ENCODE data around the gene POM121.
"Not testable (repeated sequence)": the region's sequence is repeated elsewhere in the genome, so short reads cannot be mapped to it uniquely, and the experiment has no call there.

Gene POM121

GRCh38 chr7:72995484-72995883, 70.6 kb downstream of the POM121 start:
- H3K4me3 ChIP-seq (ENCODE audit: insufficient read depth, low read depth, low read length); H3K36me3 ChIP-seq (ENCODE audit: control insufficient read depth, insufficient read depth, low read length); H3K4me1 ChIP-seq (ENCODE audit: control insufficient read depth, insufficient read depth, low read length); H3K9me3 ChIP-seq (ENCODE audit: control insufficient read depth, low read length); H3K27ac ChIP-seq (ENCODE audit: insufficient read depth, low read depth, low read length, poor library complexity, severe bottlenecking); H3K27me3 ChIP-seq (ENCODE audit: control insufficient read depth, insufficient read depth, low read length, poor library complexity, severe bottlenecking): not testable (repeated sequence)
- 92 to 100% methylated on average over 4 to 6 of the region's 8 CpGs for WGBS, 2 experiments

- not testable (repeated sequence) for H3K36me3 ChIP-seq (ENCODE audit: control insufficient read depth, insufficient read depth, low read length); H3K9me3 ChIP-seq (ENCODE audit: control insufficient read depth, low read length); H3K4me3 ChIP-seq (ENCODE audit: insufficient read depth, low read depth, low read length); H3K27me3 ChIP-seq (ENCODE audit: control insufficient read depth, insufficient read depth, low read length, poor library complexity, severe bottlenecking); H3K27ac ChIP-seq (ENCODE audit: insufficient read depth, low read depth, low read length, poor library complexity, severe bottlenecking); H3K4me1 ChIP-seq (ENCODE audit: control insufficient read depth, insufficient read depth, low read length)
- WGBS, 2 experiments = 88 to 100% methylated on average over 2 of the region's 8 CpGs
Observed at GRCh38 chr7:72997447-72997846, 72.6 kb downstream of the POM121 start.

GRCh38 chr7:72997887-72998468, 73.1 kb downstream of the POM121 start:
- not testable (repeated sequence) for H3K4me1 ChIP-seq (ENCODE audit: control insufficient read depth, insufficient read depth, low read length); H3K27ac ChIP-seq (ENCODE audit: insufficient read depth, low read depth, low read length, poor library complexity, severe bottlenecking)
- WGBS, 2 experiments = no CpG with 5 or more reads among the region's 11 CpGs

More at GRCh38 chr7:72997887-72998468, 73.1 kb downstream of the POM121 start:
- not testable (repeated sequence) for H3K4me3 ChIP-seq (ENCODE audit: insufficient read depth, low read depth, low read length); H3K36me3 ChIP-seq (ENCODE audit: control insufficient read depth, insufficient read depth, low read length); H3K9me3 ChIP-seq (ENCODE audit: control insufficient read depth, low read length); H3K27me3 ChIP-seq (ENCODE audit: control insufficient read depth, insufficient read depth, low read length, poor library complexity, severe bottlenecking)

All from ectodermal cell (in vitro differentiated cells).